GM19468 (cell line): ENCODE measurements around the gene ANTXRL.
"Not testable (repeated sequence)": the region's sequence is repeated elsewhere in the genome, so short reads cannot be mapped to it uniquely, and the experiment has no call there.

Experiments
- ATAC-seq: cut with Tn5 transposase; IDR thresholded peaks from one replicate; pipeline ENCODE4 v1.9.1; 2021; ENCODE audit warnings: mild to moderate bottlenecking, moderate library complexity, moderate number of reproducible peaks; ENCODE audit not compliant: unreplicated experiment; ENCODE audit errors: extremely low read depth

ANTXRL gene

GRCh38 chr10:46323176-46323575 is 36.4 kb downstream of the ANTXRL start:
- ATAC-seq: no peak

DNA sequence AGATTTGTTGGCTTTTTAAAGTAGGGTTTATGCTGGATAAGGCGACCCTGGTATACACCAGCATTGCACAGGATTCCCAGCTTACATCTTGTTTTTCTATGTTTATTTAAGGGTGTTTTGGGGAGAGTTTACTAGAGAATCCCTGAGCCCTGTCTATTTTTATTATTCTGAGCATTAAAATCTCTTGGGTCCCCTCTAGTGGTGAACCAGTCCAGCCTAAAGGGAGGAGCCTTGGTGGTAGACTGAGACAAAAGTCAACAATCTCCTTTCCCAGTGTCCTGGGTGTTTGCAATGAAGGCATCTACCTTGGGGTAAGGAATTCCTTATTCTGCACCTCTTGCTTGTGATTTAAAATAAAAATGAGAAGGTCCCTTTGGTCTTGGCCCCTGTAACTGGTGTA is 38.2 kb downstream of the ANTXRL start:
- no peak for ATAC-seq

DNA sequence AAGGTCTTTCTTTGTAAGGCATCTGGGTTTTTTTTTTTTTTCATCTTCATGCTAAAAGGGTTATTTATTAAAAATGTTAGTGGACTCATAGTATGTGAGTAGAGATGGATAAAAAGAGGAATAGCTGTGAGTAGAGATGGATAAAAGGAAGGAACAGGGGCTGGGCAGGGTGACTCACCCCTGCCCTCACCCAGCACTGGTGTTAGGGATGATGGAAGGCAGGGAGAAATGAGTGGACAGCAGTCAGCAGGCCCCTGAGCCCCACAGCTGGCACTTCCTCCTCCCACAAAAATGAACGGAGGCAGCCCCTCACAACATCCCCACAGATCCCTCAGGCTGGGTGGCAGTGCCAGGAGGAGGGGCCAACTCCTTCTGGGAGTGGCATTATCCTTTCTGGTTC is 39.3 kb downstream of the ANTXRL start:
- ATAC-seq: no peak

- ATAC-seq: no peak
These were observed 40.2 kb downstream of the ANTXRL start for GRCh38 chr10:46326971-46327370.

DNA sequence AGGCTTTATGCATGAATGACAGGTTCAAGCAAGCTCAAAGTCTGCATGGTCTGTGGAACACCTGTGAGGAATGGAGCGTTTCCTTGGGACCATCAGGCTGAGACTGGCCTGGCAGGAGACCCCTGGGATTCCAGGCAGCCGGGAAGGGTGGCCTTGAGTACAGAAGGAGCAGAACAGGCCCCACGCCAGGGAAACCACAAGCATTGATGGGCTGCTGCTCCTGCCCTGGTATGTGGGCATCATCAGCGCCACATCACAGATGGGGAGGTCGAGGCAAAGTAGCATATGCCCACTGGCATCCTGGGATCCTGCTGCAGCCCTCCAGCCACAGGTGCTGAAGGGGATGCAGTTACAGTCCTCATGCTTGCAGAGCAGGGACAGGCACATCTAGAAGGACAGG is 40.9 kb downstream of the ANTXRL start:
- no peak for ATAC-seq

GRCh38 chr10:46328853-46329689 is 42.3 kb downstream of the ANTXRL start:
- ATAC-seq: no peak

- no peak for ATAC-seq
These were observed 42.9 kb downstream of the ANTXRL start for GRCh38 chr10:46329690-46330016.

- no peak for ATAC-seq
These were observed 44.1 kb downstream of the ANTXRL start for GRCh38 chr10:46330894-46331293.

GRCh38 chr10:46365484-46365883 is 78.7 kb downstream of the ANTXRL start:
- ATAC-seq: not testable (repeated sequence)

DNA sequence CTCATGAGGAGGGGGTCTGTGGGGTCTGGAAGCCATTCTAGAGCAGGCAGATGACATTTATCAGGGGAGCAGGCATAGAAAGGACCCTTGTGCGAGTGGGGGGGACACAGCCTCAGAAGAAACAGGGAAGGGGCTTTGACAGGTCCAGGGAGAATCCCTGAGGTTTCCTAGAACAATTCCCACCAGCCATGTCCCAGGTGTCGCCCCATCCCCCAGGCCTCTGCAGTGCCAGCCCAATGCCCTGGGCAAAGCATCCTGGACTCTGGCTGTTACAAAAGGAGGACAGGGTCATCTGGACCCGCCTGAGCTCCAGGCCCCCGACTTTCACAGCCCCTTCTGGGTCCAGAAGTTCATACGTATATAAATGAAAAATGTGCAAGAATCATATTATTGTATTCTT is 80.4 kb downstream of the ANTXRL start:
- not testable (repeated sequence) for ATAC-seq

DNA sequence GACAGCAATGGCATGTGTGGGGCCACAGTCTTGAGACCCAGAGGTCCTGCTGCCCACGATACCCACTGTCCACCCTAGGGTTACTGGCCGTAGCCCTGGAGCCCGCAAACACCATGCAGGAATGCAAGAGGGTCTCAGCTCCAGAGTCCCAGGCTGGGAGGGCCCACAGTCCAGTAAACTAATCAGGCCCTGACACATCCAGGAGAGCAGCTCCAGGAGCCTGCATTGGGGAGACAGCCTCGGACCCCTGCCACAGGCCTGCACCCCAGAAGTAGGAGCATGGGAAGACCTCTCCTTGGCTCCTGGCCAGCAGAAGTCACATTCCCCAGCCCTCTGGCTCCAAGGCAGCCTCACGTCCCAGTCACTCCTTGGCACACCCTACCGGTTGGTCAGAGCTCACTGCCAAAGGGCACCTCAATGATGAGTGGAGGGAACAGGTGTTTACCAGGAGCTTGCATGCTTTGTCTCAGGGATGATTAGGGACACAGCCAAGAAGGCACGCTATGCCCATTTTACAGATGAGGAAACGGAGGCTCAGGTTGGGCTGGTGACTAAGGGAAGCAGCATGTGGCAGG is 81.0 kb downstream of the ANTXRL start:
- not testable (repeated sequence) for ATAC-seq

DNA sequence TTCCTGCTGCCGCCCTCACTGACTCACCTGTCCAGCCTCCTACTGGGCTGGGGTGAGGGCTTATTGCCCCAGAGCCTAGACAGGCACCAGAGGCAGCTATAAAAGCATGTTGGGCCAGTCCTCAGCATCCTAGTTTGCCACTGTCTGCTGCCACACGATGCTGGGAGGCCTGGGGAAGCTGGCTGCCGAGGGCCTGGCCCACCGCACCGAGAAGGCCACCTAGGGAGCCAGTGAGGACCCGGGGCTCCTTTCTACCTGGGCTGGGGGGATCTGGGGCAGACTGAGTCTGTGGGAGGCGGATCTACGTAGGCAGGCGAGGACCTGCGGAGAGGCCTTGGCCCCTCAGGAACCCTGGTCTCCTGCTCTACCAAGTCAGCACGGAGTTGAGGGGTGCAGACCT is 82.2 kb downstream of the ANTXRL start:
- ATAC-seq: not testable (repeated sequence)

GRCh38 chr10:46374410-46374809 is 87.6 kb downstream of the ANTXRL start:
- ATAC-seq: not testable (repeated sequence)

- ATAC-seq: not testable (repeated sequence)
These were observed 88.6 kb downstream of the ANTXRL start, which contains the start of gene ANXA8L1 for GRCh38 chr10:46375406-46375805. Gene ANXA8L1 (plus strand): TSS chr10:46375776. CDS start chr10:46375852, 76 bp downstream.

- not testable (repeated sequence) for ATAC-seq
These were observed 90.2 kb downstream of the ANTXRL start for GRCh38 chr10:46377022-46377421.

GRCh38 chr10:46377651-46378050 is 90.9 kb downstream of the ANTXRL start:
- not testable (repeated sequence) for ATAC-seq

DNA sequence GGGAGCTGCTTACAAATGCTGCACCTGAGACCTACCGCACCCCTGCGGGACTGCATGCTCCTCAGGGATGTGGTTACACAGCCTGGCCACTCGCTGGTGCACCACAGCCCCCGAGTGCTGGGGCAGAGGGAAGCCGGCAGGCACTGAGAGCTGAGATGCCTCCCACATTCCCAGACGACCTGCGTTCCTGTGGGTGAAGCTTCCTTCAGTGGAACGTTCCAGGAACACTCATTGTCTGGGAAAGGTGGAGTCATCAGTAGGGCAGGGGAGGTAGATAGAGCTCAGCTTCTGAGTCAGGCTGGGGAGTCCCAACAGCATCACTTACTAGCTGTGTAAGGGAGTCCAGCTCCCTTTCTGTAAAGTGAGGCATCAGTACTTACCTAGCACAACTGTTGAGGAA is 91.3 kb downstream of the ANTXRL start:
- ATAC-seq: not testable (repeated sequence)

DNA sequence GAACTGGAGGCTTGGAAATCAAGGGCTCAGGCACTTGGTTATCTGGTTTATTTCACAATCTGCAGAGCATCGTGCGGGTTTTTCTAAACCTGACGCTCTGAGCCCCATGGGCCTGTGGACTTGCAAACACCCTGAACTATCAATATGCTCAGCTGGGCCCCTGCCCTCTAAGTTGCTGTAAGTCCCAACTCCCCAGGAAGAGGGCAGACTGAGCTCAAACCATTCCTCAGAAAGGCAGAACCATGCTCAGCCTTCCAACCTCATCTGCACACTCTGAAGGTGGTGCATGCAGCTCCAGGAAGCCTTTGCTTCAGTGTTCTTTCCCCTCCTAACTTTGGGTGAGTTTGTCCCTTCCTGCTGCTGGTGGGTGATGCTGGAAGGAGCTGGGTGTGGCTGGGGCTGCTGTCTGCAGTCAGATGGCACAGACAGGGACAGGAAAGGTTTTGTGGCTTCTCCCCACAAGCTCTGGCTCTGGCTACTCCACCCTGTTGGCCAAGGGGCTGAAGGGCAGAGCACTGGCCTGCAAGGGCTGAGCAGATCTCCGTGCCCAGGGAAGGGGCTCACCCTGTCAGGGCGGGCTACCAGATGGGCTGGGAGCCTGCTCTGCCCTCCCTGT is 92.5 kb downstream of the ANTXRL start:
- not testable (repeated sequence) for ATAC-seq
